ENCODE measurements around the gene CFAP298.

DNA sequence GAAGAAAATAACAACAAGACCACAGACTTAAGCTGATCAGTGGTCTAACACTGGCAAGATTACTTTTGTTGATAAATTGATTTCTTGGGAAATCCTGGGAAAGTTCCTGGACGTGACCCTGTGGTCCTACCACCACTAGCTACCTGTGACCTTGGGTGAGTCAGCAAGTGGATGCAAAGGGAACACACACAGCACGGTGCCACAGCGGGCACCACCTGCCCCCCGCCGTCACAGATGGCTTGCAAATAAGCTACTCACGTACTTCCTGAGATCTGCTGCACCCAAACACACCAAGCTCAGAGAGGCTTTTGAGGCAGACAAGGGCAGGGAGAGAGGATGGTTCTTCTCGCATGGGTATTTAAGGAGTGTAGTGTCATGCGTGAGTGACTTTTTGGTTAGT is 12.7 kb downstream of the CFAP298 start:
- TF ChIP-seq YY1 (IDR thresholded peaks at IDR 0.05; ENCODE audit: insufficient read depth, insufficient read length) (no peak), SUZ12 (IDR thresholded peaks at IDR 0.05; ENCODE audit: extremely low read depth, insufficient read depth, insufficient read length) (no peak), ZNF274 (IDR thresholded peaks at IDR 0.05; ENCODE audit: low read depth, low read length) (no peak)
